GM23338 (cell line): Measurements from ENCODE around the gene MEMO1. TPM values are rescaled to one million over a fixed set of nuclear protein-coding genes. Genes with fewer than 3 reads are reported as not detected.

Experiments
- ATAC-seq: fragments of 200-7000 bp; cut with Tn5 transposase; 3 replicates; pipeline ENCODE4 v1.9.1; 2020
- DNase-seq: peaks from one replicate; pipeline ENCODE4 v3.0.0-alpha.2; 2015; ENCODE audit warnings: low spot score
- H2AFZ ChIP-seq: fragments of 200-600 bp; sonication (generic); 2 replicates; pipeline ENCODE4 v1.8.0; 2016; ENCODE audit warnings: antibody characterized with exemption, mild to moderate bottlenecking, moderate library complexity
- H3F3A ChIP-seq: fragments of 200-600 bp; sonication (generic); replicated peaks from 2 replicates; pipeline ENCODE4 v1.8.0; 2017; ENCODE audit warnings: antibody characterized with exemption, mixed run types, low read depth
- H3K27ac ChIP-seq: fragments of 200-600 bp; sonication (generic); 2 replicates; pipeline ENCODE4 v1.6.1; 2016; ENCODE audit warnings: low read depth
- H3K27me3 ChIP-seq: fragments of 200-600 bp; sonication (generic); 2 replicates; pipeline ENCODE4 v1.8.0; 2016; ENCODE audit warnings: mild to moderate bottlenecking, mixed run types, moderate library complexity; ENCODE audit not compliant: insufficient read depth
- H3K36me3 ChIP-seq: fragments of 200-600 bp; sonication (generic); 2 replicates; pipeline ENCODE4 v1.8.0; 2016; ENCODE audit warnings: mild to moderate bottlenecking; ENCODE audit not compliant: insufficient read depth
- H3K4me1 ChIP-seq: fragments of 200-600 bp; sonication (generic); 2 replicates; pipeline ENCODE4 v1.8.0; 2016; ENCODE audit warnings: mild to moderate bottlenecking, moderate library complexity; ENCODE audit not compliant: insufficient read depth
- H3K4me2 ChIP-seq: fragments of 200-600 bp; sonication (generic); 2 replicates; pipeline ENCODE4 v1.7.1; 2017; ENCODE audit warnings: mixed run types
- H3K4me3 ChIP-seq: fragments of 200-600 bp; sonication (generic); 2 replicates; pipeline ENCODE4 v1.6.1; 2016; ENCODE audit warnings: mixed run types
- H3K79me2 ChIP-seq: fragments of 200-600 bp; sonication (generic); replicated peaks from 2 replicates; pipeline ENCODE4 v1.8.0; 2017; ENCODE audit warnings: mild to moderate bottlenecking; ENCODE audit not compliant: insufficient read depth
- H3K9me2 ChIP-seq: fragments of 200-600 bp; sonication (generic); 2 replicates; pipeline ENCODE4 v1.8.0; 2017; ENCODE audit not compliant: insufficient read depth
- H4K20me1 ChIP-seq: fragments of 200-600 bp; sonication (generic); replicated peaks from 2 replicates; pipeline ENCODE4 v1.8.0; 2017; ENCODE audit warnings: mild to moderate bottlenecking; ENCODE audit not compliant: insufficient read depth
- H3K27ac Mint-ChIP-seq: 2 replicates; pipeline ENCODE4 v1.8.0; 2020; ENCODE audit warnings: inconsistent platforms, mild to moderate bottlenecking, moderate library complexity, mixed read lengths
- H3K27me3 Mint-ChIP-seq: 3 replicates; pipeline ENCODE4 v1.8.0; 2022; ENCODE audit warnings: low read depth, mild to moderate bottlenecking, moderate library complexity, mixed read lengths, inconsistent platforms; ENCODE audit not compliant: insufficient read depth, poor library complexity
- H3K36me3 Mint-ChIP-seq: 3 replicates; pipeline ENCODE4 v1.8.0; 2021; ENCODE audit warnings: low read depth, mild to moderate bottlenecking, inconsistent platforms, moderate library complexity, mixed read lengths
- H3K4me1 Mint-ChIP-seq: 3 replicates; pipeline ENCODE4 v1.8.0; 2020; ENCODE audit warnings: mild to moderate bottlenecking, inconsistent platforms, mixed read lengths
- H3K4me3 Mint-ChIP-seq: 3 replicates; pipeline ENCODE4 v1.8.0; 2021; ENCODE audit warnings: moderate library complexity, mild to moderate bottlenecking, inconsistent platforms, mixed read lengths
- H3K9me3 Mint-ChIP-seq: 3 replicates; pipeline ENCODE4 v1.8.0; 2020; ENCODE audit warnings: moderate library complexity, mild to moderate bottlenecking, inconsistent platforms, mixed read lengths
- CREB1 ChIP-seq: fragments of 250-450 bp; sonication (Bioruptor Pico); IDR thresholded peaks from 2 replicates; pipeline ENCODE4 v1.5.0; 2020; ENCODE audit warnings: low read depth, mild to moderate bottlenecking, moderate library complexity
- CTCF ChIP-seq, 2 experiments: fragments of 200-600 bp in 1 of 2; sonication (generic) in 1 of 2; conservative IDR thresholded peaks; 2 replicates each; pipeline versions ENCODE4 v1.5.1 to v1.6.1; 2016 to 2017; ENCODE audit warnings: antibody characterized with exemption in 2 of 2, low read depth in 2 of 2, mild to moderate bottlenecking in 2 of 2, moderate library complexity in 1 of 2
- ETS1 ChIP-seq: IDR thresholded peaks from 2 replicates; pipeline ENCODE4 v1.6.1; 2016; ENCODE audit warnings: antibody characterized with exemption
- EZH2 ChIP-seq: fragments of 200-600 bp; sonication (generic); IDR thresholded peaks from one replicate; pipeline ENCODE4 v1.8.0; 2017; ENCODE audit warnings: antibody characterized with exemption, mild to moderate bottlenecking, low read depth; ENCODE audit not compliant: unreplicated experiment
- EZH2phosphoT487 ChIP-seq: fragments of 200-600 bp; sonication (generic); IDR thresholded peaks from one replicate; pipeline ENCODE4 v1.8.1; 2018; ENCODE audit warnings: antibody characterized with exemption; ENCODE audit not compliant: unreplicated experiment
- JUNB ChIP-seq: IDR thresholded peaks from one replicate; pipeline ENCODE4 v1.6.1; 2016; ENCODE audit warnings: antibody characterized with exemption; ENCODE audit not compliant: unreplicated experiment
- NANOG ChIP-seq: IDR thresholded peaks from 2 replicates; pipeline ENCODE4 v1.6.1; 2016; ENCODE audit warnings: antibody characterized with exemption, borderline replicate concordance
- POLR2AphosphoS5 ChIP-seq: IDR thresholded peaks from 2 replicates; pipeline ENCODE4 v1.6.1; 2016; ENCODE audit warnings: antibody characterized with exemption, low read depth
- STAT1 ChIP-seq: IDR thresholded peaks from one replicate; pipeline ENCODE4 v1.6.1; 2016; ENCODE audit warnings: antibody characterized with exemption; ENCODE audit not compliant: unreplicated experiment
- ZNF114 ChIP-seq: fragments of 250-450 bp; sonication (Bioruptor Pico); IDR thresholded peaks from 2 replicates; pipeline ENCODE4 v1.5.0; 2020; ENCODE audit warnings: mild to moderate bottlenecking, moderate library complexity
- ZNF462 ChIP-seq: fragments of 250-450 bp; sonication (Bioruptor Pico); IDR thresholded peaks from 2 replicates; pipeline ENCODE4 v1.5.0; 2020; ENCODE audit warnings: mild to moderate bottlenecking, moderate library complexity
- polyA plus RNA-seq: library from polyadenylated mRNA; unstranded; fragments of >200 nt; fragmentation: Nextera tagmentation; extraction: Ambion mirVana; gene quantifications from 2 replicates; pipeline ENCODE4 v1.2.1, GENCODE V29; 2016
- total RNA-seq: library from RNA; depleted of rRNA; stranded (reverse); fragments of >200 nt; shearing (Covaris generic); gene quantifications from 2 replicates; pipeline ENCODE4 v1.2.3, GENCODE V29; 2014

MEMO1 gene
- total and polyA plus RNA-seq, 2 experiments from 2014 or later = 39.1 to 67.0 TPM

GRCh38 chr2:31886700-31887099 is 124.1 kb downstream of the MEMO1 start:
- no peak overlapping the region for H3K27ac Mint-ChIP-seq
- no peak for TF ChIP-seq ZNF114 (CRISPR knock-in tag)
- peak; percentile 65 to 76 for TF ChIP-seq CTCF (conservative IDR thresholded peaks at IDR 0.05; ENCODE audit: low read depth in 2 of 2)
- no peaks in the 10 kb centered on the region for H3F3A ChIP-seq
- peak overlapping the region; percentile 16; the same call in 1 of the 3 replicates for H3K4me3 Mint-ChIP-seq
- H2AFZ ChIP-seq = no peak overlapping the region
- H3K4me3 ChIP-seq = no peak overlapping the region
- no peaks in the 10 kb centered on the region for H3K9me3 Mint-ChIP-seq
- peaks cover 27% of the 10 kb centered on the region for H3K4me1 ChIP-seq
- no peaks in the 10 kb centered on the region for H3K9me2 ChIP-seq
- H3K27me3 Mint-ChIP-seq = peaks cover 2% of the 10 kb centered on the region
- no peaks in the 10 kb centered on the region for H3K79me2 ChIP-seq
- H3K4me1 Mint-ChIP-seq = peaks cover 30% of the 10 kb centered on the region
- H3K36me3 Mint-ChIP-seq = no peaks in the 10 kb centered on the region
- H3K27ac ChIP-seq = no peak overlapping the region
- H4K20me1 ChIP-seq = no peaks in the 10 kb centered on the region
- DNase-seq (peak; percentile 86), ATAC-seq (peak; percentile 99)
- H3K27me3 ChIP-seq = no peaks in the 10 kb centered on the region
- peak overlapping the region; percentile 56 for H3K4me2 ChIP-seq
- H3K36me3 ChIP-seq = no peaks in the 10 kb centered on the region

- no peaks in the 10 kb centered on the region for H3K4me1 Mint-ChIP-seq
- no peaks in the 10 kb centered on the region for H3K36me3 ChIP-seq
- DNase-seq (no peak), ATAC-seq (no peak)
- H3K4me3 Mint-ChIP-seq = no peak overlapping the region
- no peaks in the 10 kb centered on the region for H3K4me1 ChIP-seq
- no peaks in the 10 kb centered on the region for H3K27me3 Mint-ChIP-seq
- H4K20me1 ChIP-seq = no peaks in the 10 kb centered on the region
- no peak overlapping the region for H3K4me2 ChIP-seq
- no peak overlapping the region for H3K27ac ChIP-seq
- no peak overlapping the region for H3K4me3 ChIP-seq
- no peak overlapping the region for H2AFZ ChIP-seq
- H3K27me3 ChIP-seq = no peaks in the 10 kb centered on the region
- H3K9me2 ChIP-seq = no peaks in the 10 kb centered on the region
- no peaks in the 10 kb centered on the region for H3K9me3 Mint-ChIP-seq
- no peaks in the 10 kb centered on the region for H3K79me2 ChIP-seq
- H3F3A ChIP-seq = no peaks in the 10 kb centered on the region
- no peak overlapping the region for H3K27ac Mint-ChIP-seq
- H3K36me3 Mint-ChIP-seq = no peaks in the 10 kb centered on the region
- TF ChIP-seq ETS1 (no peak), POLR2AphosphoS5 (no peak), JUNB (no peak), ZNF462 (no peak), CREB1 (CRISPR knock-in tag) (no peak), EZH2 (no peak), EZH2phosphoT487 (no peak), NANOG (no peak), STAT1 (no peak)
These were observed 133.8 kb downstream of the MEMO1 start for GRCh38 chr2:31877008-31877407.
